WERI-Rb-1 (cell line): ENCODE data around the gene HMG20B.

ENCODE experiments used
- DNase-seq: peaks from one replicate; pipeline ENCODE4 v3.0.0-alpha.2; 2020
- H3K27ac ChIP-seq: fragments of 250-450 bp; sonication (Bioruptor Pico); 2 replicates; pipeline ENCODE4 v1.5.1; 2020; ENCODE audit warnings: mild to moderate bottlenecking, moderate library complexity
- H3K27me3 ChIP-seq: fragments of 250-450 bp; sonication (Bioruptor Pico); 2 replicates; pipeline ENCODE4 v1.5.1; 2021; ENCODE audit warnings: mild to moderate bottlenecking, low read depth, moderate library complexity; ENCODE audit not compliant: insufficient read depth, severe bottlenecking
- H3K36me3 ChIP-seq: fragments of 250-450 bp; sonication (Bioruptor Pico); 2 replicates; pipeline ENCODE4 v1.5.1; 2020; ENCODE audit warnings: mild to moderate bottlenecking, moderate library complexity
- H3K4me3 ChIP-seq: 2 replicates; pipeline ENCODE4 v1.5.1; 2011; ENCODE audit warnings: low read depth, mild to moderate bottlenecking, control low read depth, low read length
- H3K9me3 ChIP-seq: fragments of 250-450 bp; sonication (Bioruptor Pico); 2 replicates; pipeline ENCODE4 v1.5.1; 2021; ENCODE audit warnings: mild to moderate bottlenecking, moderate library complexity; ENCODE audit not compliant: severe bottlenecking
- TF ChIP-seq, protein P1 (sequence below): IDR thresholded peaks from 2 replicates; pipeline ENCODE4 v1.5.1; 2011; ENCODE audit warnings: low read depth, mild to moderate bottlenecking, control low read depth, inconsistent platforms, low read length

HMG20B gene

DNA sequence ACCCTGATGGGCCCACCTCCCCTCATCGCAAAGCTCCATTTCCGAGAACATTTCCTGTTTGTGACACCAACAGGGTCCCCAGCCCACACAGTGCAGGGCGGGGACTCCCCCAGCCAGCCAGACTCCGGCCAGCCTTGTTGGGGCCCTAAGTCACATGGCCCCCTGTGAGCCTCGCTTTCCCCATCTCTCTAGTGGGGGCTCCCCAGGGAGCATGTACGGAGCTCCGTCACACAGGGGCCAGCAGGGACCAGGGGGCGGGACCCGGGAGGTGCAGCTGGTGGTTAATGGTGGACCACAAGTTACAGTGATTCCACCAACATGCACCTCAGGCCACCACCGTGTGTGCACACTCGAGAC, 32.2 kb downstream of the HMG20B start:
- Histone ChIP-seq H3K36me3 (no peaks in the 10 kb centered on the region), H3K27me3 (no peaks in the 10 kb centered on the region), H3K9me3 (no peaks in the 10 kb centered on the region), H3K27ac (no peak overlapping the region), H3K4me3 (no peak overlapping the region)
- DNase-seq = no peak
- TF ChIP-seq, protein P1, sequence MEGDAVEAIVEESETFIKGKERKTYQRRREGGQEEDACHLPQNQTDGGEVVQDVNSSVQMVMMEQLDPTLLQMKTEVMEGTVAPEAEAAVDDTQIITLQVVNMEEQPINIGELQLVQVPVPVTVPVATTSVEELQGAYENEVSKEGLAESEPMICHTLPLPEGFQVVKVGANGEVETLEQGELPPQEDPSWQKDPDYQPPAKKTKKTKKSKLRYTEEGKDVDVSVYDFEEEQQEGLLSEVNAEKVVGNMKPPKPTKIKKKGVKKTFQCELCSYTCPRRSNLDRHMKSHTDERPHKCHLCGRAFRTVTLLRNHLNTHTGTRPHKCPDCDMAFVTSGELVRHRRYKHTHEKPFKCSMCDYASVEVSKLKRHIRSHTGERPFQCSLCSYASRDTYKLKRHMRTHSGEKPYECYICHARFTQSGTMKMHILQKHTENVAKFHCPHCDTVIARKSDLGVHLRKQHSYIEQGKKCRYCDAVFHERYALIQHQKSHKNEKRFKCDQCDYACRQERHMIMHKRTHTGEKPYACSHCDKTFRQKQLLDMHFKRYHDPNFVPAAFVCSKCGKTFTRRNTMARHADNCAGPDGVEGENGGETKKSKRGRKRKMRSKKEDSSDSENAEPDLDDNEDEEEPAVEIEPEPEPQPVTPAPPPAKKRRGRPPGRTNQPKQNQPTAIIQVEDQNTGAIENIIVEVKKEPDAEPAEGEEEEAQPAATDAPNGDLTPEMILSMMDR = no peak

DNA sequence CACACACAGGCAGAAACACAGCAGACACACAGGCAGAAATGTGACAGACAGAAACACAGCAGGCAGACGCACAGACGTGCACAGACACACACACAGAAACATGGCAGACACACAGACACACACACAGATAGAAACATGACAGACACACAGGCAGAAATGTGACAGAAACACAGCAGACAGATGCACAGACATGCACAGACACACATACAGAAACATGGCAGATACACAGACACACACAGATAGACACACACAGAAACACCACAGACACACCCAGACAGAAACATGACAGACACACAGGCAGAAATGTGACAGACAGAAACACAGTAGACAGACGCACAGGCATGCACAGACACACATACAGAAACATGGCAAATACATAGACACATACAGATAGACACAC, 32.6 kb downstream of the HMG20B start:
- Histone ChIP-seq H3K27ac (no peak overlapping the region), H3K36me3 (no peaks in the 10 kb centered on the region), H3K4me3 (no peak overlapping the region), H3K27me3 (no peaks in the 10 kb centered on the region), H3K9me3 (no peaks in the 10 kb centered on the region)
- no peak for DNase-seq
- TF ChIP-seq, protein P1 = no peak

DNA sequence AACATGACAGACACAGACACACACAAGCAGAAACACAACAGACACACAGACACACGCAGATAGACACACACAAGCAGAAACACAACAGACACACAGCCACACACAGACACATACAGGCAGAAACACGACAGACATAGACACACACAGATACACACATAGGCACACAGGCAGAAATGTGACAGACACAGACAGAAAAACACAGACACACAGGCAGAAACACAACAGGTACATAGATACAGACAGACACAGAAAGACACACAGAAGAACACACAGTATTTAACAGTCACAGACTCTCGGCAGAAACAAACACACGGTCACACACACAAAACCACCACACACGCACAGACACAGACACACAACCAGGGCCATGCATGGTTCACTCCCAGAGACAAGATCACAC, 33.0 kb downstream of the HMG20B start:
- no peaks in the 10 kb centered on the region for H3K27me3 ChIP-seq
- H3K9me3 ChIP-seq = no peaks in the 10 kb centered on the region
- H3K27ac ChIP-seq = no peak overlapping the region
- TF ChIP-seq, protein P1 = no peak
- no peak for DNase-seq
- H3K36me3 ChIP-seq = no peaks in the 10 kb centered on the region
- H3K4me3 ChIP-seq = peak overlapping the region; percentile 55

DNA sequence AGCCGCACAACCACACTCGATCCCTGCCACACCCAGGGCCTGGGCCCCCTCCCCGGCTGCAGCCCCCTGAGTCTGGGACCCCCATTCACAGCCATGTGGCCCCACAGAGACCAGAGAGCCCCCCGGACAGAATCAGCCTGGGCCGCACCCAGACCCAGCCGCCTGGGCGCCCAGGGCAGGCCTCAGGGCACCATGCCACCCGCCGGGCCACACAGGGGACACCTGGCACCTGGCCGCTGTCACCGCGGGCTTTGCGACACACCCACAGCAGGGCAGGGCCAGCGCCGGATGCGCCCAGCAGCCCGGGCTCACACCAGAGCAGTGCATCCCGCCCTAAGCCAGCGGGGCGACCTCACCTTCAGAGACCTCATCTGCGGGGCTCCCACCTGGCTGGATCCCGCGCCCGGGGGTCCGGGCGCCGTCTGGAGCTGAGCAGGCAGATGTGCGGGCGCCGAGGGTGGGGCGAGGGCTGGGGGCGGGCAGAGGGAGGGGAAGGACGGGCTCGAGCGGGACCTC, 33.5 kb downstream of the HMG20B start:
- H3K9me3 ChIP-seq = no peaks in the 10 kb centered on the region
- H3K4me3 ChIP-seq = peak overlapping the region; percentile 55
- peak overlapping the region; percentile 69 for H3K27ac ChIP-seq
- H3K36me3 ChIP-seq = peaks cover under 1% of the 10 kb centered on the region; the same call in 1 of the 2 replicates
- H3K27me3 ChIP-seq = no peaks in the 10 kb centered on the region
- DNase-seq = peak; percentile 58
- TF ChIP-seq, protein P1 = no peak

DNA sequence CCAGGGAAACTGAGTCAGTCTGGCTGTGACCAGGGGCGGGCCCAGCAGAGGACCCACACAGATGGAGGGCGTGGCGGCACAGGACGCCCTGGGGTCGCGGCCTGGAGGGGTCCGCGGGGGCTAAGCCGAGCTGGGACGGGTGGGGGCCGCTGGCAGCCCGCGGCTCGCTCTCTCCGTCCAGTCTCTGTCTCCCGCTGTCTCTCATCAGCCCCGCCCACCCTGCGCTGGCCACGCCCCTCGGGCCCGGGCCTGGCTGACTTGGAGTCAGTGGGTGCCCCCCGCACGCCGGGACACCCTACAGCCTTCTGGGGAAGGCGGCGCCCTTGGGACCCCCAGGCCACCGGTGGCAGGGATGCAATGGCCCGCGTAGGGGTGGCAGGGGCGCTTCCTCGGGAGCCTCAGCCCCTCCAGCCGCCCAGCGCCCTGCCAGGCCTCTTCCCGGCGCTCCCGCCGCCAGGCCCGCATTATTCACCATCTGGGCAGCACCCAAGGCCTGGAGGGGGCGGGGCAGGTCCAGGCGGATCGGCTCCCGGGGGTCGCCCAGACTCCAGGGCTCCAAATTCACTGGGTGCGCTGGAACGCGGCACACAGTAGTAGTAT, 34.0 kb downstream of the HMG20B start, which contains the start of gene TBXA2R:
Gene TBXA2R (minus strand): TSS at position 186 of the 600 bp plus-strand sequence. CDS start 6,241 bp downstream, outside the sequence.
- Histone ChIP-seq H3K27ac (peak within 1 kb of the TSS; percentile 69), H3K27me3 (no peaks in the 10 kb centered on the region), H3K36me3 (peaks cover 6% of the 10 kb centered on the region), H3K4me3 (peak within 1 kb of the TSS; percentile 55), H3K9me3 (no peaks in the 10 kb centered on the region)
- TF ChIP-seq, protein P1 = no peak
- peak; percentile 90 for DNase-seq
